IMR-90 (cell line): ENCODE data around the gene MYL2. TPM values are rescaled to one million over a fixed set of nuclear protein-coding genes. Genes with fewer than 3 reads are reported as not detected.

ENCODE experiments used
- ATAC-seq: fragments of 200-7000 bp; cut with Tn5 transposase; 2 replicates; pipeline ENCODE4 v1.9.1; 2020; ENCODE audit warnings: low read depth, mild to moderate bottlenecking, moderate library complexity
- BruUV-seq: library from RNA; stranded (reverse); fragments of 400-500 nt; replicated peaks from 2 replicates; lab custom pipeline; 2021; lab: Mats Ljungman, UMichigan
- CTCF ChIA-PET: fragments of 300-600 bp; formaldehyde crosslinking; extraction: SDS; loops from one replicate; lab custom pipeline; 2021; ENCODE audit warnings: antibody characterized with exemption; lab: Yijun Ruan, JAX
- POLR2A ChIA-PET: fragments of 300-600 bp; sonication (Branson Sonifier 250); formaldehyde crosslinking; loops from one replicate; lab custom pipeline; 2022; ENCODE audit warnings: antibody characterized with exemption; ENCODE audit not compliant: unreplicated experiment; lab: Charles Lee
- DNase-seq: peaks from one replicate; pipeline ENCODE4 v3.0.0; 2013
- H2AFZ ChIP-seq: replicated peaks from 2 replicates; pipeline ENCODE3; 2013; ENCODE audit warnings: low read length, mild to moderate bottlenecking; ENCODE audit not compliant: poor library complexity
- H2AK5ac ChIP-seq: 2 replicates; pipeline ENCODE4 v1.6.1; 2013; ENCODE audit warnings: low read depth, low read length, inconsistent platforms
- H2AK9ac ChIP-seq: replicated peaks from 2 replicates; pipeline ENCODE3; 2013; ENCODE audit warnings: mild to moderate bottlenecking, low read depth, low read length, moderate library complexity; ENCODE audit not compliant: poor library complexity
- H2BK120ac ChIP-seq: 2 replicates; pipeline ENCODE4 v1.6.1; 2013; ENCODE audit warnings: low read depth, low read length, inconsistent platforms
- H2BK15ac ChIP-seq: 3 replicates; pipeline ENCODE4 v1.6.1; 2013; ENCODE audit warnings: low read depth, low read length, inconsistent platforms
- H2BK20ac ChIP-seq: 2 replicates; pipeline ENCODE4 v1.6.1; 2013; ENCODE audit warnings: low read depth, mild to moderate bottlenecking, inconsistent platforms, low read length, moderate library complexity
- H2BK5ac ChIP-seq: 2 replicates; pipeline ENCODE4 v1.6.1; 2013; ENCODE audit warnings: mild to moderate bottlenecking, low read depth, low read length, inconsistent platforms; ENCODE audit not compliant: poor library complexity, severe bottlenecking
- H3K14ac ChIP-seq: replicated peaks from 2 replicates; pipeline ENCODE4 v1.6.1; 2013; ENCODE audit warnings: low read depth, low read length, inconsistent platforms
- H3K18ac ChIP-seq: 2 replicates; pipeline ENCODE4 v1.6.1; 2013; ENCODE audit warnings: low read depth, low read length, control low read depth
- H3K23ac ChIP-seq: 2 replicates; pipeline ENCODE4 v1.6.1; 2013; ENCODE audit warnings: low read depth, low read length, inconsistent platforms
- H3K27ac ChIP-seq: 2 replicates; pipeline ENCODE4 v1.5.1; 2013; ENCODE audit warnings: mild to moderate bottlenecking, control low read depth, low read length; ENCODE audit not compliant: insufficient read depth
- H3K27me3 ChIP-seq: 2 replicates; pipeline ENCODE4 v1.6.1; 2013; ENCODE audit warnings: low read length; ENCODE audit not compliant: control insufficient read depth, insufficient read depth
- H3K36me3 ChIP-seq: 2 replicates; pipeline ENCODE4 v1.6.1; 2013; ENCODE audit warnings: low read length, mixed read lengths; ENCODE audit not compliant: control insufficient read depth, insufficient read depth
- H3K4ac ChIP-seq: 2 replicates; pipeline ENCODE4 v1.6.1; 2013; ENCODE audit warnings: low read depth, low read length, inconsistent platforms
- H3K4me1 ChIP-seq: 2 replicates; pipeline ENCODE4 v1.6.1; 2013; ENCODE audit warnings: low read length, mixed read lengths; ENCODE audit not compliant: control insufficient read depth, insufficient read depth
- H3K4me2 ChIP-seq: 2 replicates; pipeline ENCODE4 v1.6.1; 2013; ENCODE audit warnings: low read depth, mild to moderate bottlenecking, control low read depth, low read length, moderate library complexity
- H3K4me3 ChIP-seq: 2 replicates; pipeline ENCODE4 v1.5.1; 2013; ENCODE audit warnings: low read depth, mild to moderate bottlenecking, control low read depth, low read length, moderate library complexity; ENCODE audit not compliant: insufficient read depth
- H3K56ac ChIP-seq: 2 replicates; pipeline ENCODE4 v1.6.1; 2013; ENCODE audit warnings: low read length, inconsistent platforms; ENCODE audit not compliant: insufficient read depth; ENCODE audit errors: extremely low read depth
- H3K79me1 ChIP-seq, 2 experiments: 2 replicates each; pipeline ENCODE4 v1.6.1; 2013; ENCODE audit warnings: low read length in 2 of 2, inconsistent platforms in 1 of 2, low read depth in 1 of 2
- H3K9ac ChIP-seq: 2 replicates; pipeline ENCODE4 v1.6.1; 2013; ENCODE audit warnings: low read depth, low read length, control low read depth
- H3K9me1 ChIP-seq: 2 replicates; pipeline ENCODE4 v1.6.1; 2013; ENCODE audit warnings: low read length, inconsistent platforms; ENCODE audit not compliant: insufficient read depth
- H3K9me3 ChIP-seq: 2 replicates; pipeline ENCODE4 v1.6.1; 2013; ENCODE audit warnings: low read length; ENCODE audit not compliant: control insufficient read depth, insufficient read depth
- H4K20me1 ChIP-seq: 2 replicates; pipeline ENCODE4 v1.6.1; 2013; ENCODE audit warnings: low read length, inconsistent platforms; ENCODE audit not compliant: insufficient read depth
- H4K5ac ChIP-seq: 2 replicates; pipeline ENCODE4 v1.6.1; 2013; ENCODE audit warnings: mild to moderate bottlenecking, low read depth, low read length, control low read depth
- H4K8ac ChIP-seq, 2 experiments: 2 replicates each; pipeline ENCODE4 v1.6.1; 2013; ENCODE audit warnings: low read depth in 2 of 2, low read length in 2 of 2, control low read depth in 1 of 2, inconsistent platforms in 1 of 2
- H4K91ac ChIP-seq: 2 replicates; pipeline ENCODE4 v1.6.1; 2013; ENCODE audit warnings: low read depth, low read length, inconsistent platforms; ENCODE audit not compliant: insufficient read depth
- BHLHE40 ChIP-seq: fragments of 150-350 bp; IDR thresholded peaks from 2 replicates; pipeline ENCODE4 v1.6.1; 2016; ENCODE audit warnings: mild to moderate bottlenecking, low read depth, low read length
- CEBPB ChIP-seq: IDR thresholded peaks from 2 replicates; pipeline ENCODE4 v1.6.1; 2012; ENCODE audit warnings: low read depth, low read length, improper control_type of control experiment
- CHD1 ChIP-seq: IDR thresholded peaks from 2 replicates; pipeline ENCODE4 v1.6.1; 2012; ENCODE audit warnings: low read depth, low read length, improper control_type of control experiment
- ELK1 ChIP-seq: fragments of 150-350 bp; IDR thresholded peaks from 2 replicates; pipeline ENCODE4 v1.6.1; 2016; ENCODE audit warnings: low read depth, mild to moderate bottlenecking, low read length, moderate library complexity, borderline replicate concordance
- MAFK ChIP-seq: IDR thresholded peaks from 2 replicates; pipeline ENCODE4 v1.6.1; 2012; ENCODE audit warnings: low read depth, low read length, improper control_type of control experiment
- POLR2A ChIP-seq: IDR thresholded peaks from 2 replicates; pipeline ENCODE4 v1.6.1; 2012; ENCODE audit warnings: mild to moderate bottlenecking, low read depth, low read length
- RCOR1 ChIP-seq: IDR thresholded peaks from 2 replicates; pipeline ENCODE4 v1.6.1; 2012; ENCODE audit warnings: mild to moderate bottlenecking, low read length, improper control_type of control experiment; ENCODE audit not compliant: insufficient replicate concordance
- SMC3 ChIP-seq: fragments of 150-350 bp; IDR thresholded peaks from 2 replicates; pipeline ENCODE4 v1.6.1; 2016; ENCODE audit warnings: low read depth, mild to moderate bottlenecking, antibody characterized with exemption, low read length, moderate library complexity
- WGBS, 2 experiments: methylation state at CpG; one replicate each; pipeline versions ENCODE4 v1.1.5 to v1.1.7; 2013; ENCODE audit warnings: missing lambda C conversion rate in 2 of 2; ENCODE audit not compliant: insufficient read length in 1 of 2; ENCODE audit errors: extremely low coverage in 2 of 2; 5-methylcytosine and 5-hydroxymethylcytosine counted together
- dilution Hi-C: fragments of 300-500 bp; cut with HindIII; formaldehyde crosslinking; loops from one replicate; pipeline ENCODE4 v1.14.3; 2018; ENCODE audit warnings: low sequenced_read_pairs; ENCODE audit not compliant: unreplicated experiment
- in situ Hi-C: fragments of 300-500 bp; cut with MboI; formaldehyde crosslinking; loops from 3 replicates; pipeline ENCODE4 v1.14.3; 2019; ENCODE audit warnings: low sequenced_read_pairs, inconsistent platforms, mixed read lengths
- intact Hi-C: fragments of 100-400 bp; cut with micrococcal nuclease; formaldehyde crosslinking; loops from 2 replicates; pipeline ENCODE4 v1.10.0; 2022
- polyA plus RNA-seq, 3 experiments: library from polyadenylated mRNA; depleted of rRNA; stranded (reverse); fragments of >200 nt; gene quantifications; 2 replicates each; pipeline ENCODE4 v1.2.3, GENCODE V29; 2012; ENCODE audit warnings: low replicate concordance in 1 of 3
- total RNA-seq: library from RNA; depleted of rRNA; stranded (reverse); fragments of >200 nt; gene quantifications from 2 replicates; pipeline ENCODE4 v1.2.3, GENCODE V29; 2012

Gene MYL2
- total and polyA plus RNA-seq, 2 of the 4 experiments (the other 2 are of a cell fraction), result not detected

DNA sequence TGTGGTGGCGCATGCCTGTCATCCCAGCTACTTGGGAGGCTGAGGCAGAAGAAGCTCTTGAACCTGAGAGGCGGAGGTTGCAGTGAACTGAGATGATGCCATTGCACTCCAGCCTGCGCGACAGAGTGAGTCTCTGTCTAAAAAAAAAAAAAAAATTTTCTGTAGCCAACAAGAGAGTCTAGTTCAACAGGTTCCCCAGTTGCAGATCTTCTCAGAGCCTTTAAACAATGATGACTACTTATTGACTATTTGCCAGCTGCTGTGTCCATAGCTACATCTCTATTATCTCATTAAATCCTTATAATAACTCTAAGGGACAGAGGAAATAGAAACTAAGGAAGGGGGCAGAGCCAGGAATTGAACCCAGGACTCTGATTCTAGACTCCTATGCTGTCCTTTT lies 15.2 kb upstream of the MYL2 start (continued):
- TF ChIP-seq BHLHE40 (no peak), SMC3 (no peak), ELK1 (no peak), POLR2A (no peak)

DNA sequence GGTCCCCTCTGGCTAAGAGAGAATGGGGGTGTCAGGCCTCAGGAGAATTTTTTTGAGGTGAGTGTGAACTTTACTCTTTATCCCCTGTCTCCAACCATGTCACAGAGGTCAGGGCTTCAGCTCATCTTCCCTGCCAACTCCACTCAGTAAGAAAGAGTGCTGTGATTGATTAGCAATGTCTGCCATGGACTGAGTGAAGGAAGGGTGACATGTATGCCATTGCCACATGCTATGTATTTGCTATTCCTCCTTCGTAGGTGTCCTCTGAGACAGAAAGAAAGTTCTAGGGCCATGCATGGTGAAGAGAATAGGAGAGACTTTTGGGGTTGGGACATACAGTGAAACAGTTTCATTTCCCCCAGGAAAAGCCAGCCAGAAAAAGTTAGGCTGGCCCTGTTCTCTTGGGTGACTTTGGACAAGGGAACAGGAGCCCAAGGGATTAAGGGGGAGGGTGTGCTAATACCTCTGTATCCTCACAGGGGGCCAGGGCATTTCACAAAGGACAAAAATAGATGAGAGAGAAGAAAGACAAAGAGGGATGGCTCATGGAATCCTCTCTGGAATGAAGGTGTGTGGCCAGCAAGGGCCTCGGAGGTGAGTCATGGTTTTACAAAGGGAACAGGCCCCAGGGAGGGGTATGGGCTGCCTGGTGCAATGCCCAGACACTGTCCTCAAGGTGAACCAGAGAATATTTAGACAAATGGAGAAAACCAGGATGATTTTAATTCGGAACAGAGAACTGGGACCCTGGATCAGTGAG lies 13.9 kb upstream of the MYL2 start:
- Histone ChIP-seq H2BK5ac (no peak overlapping the region), H2BK20ac (no peak overlapping the region), H4K5ac (no peak overlapping the region), H3K9me3 (no peaks in the 10 kb centered on the region), H2BK120ac (no peak overlapping the region), H4K91ac (no peak overlapping the region), H3K56ac (no peak overlapping the region), H3K27me3 (peaks cover 4% of the 10 kb centered on the region), H2BK15ac (no peak overlapping the region), H3K36me3 (no peaks in the 10 kb centered on the region), H4K20me1 (no peaks in the 10 kb centered on the region), H3K4me3 (no peak overlapping the region), H3K23ac (no peak overlapping the region), H3K4me2 (no peak overlapping the region), H2AFZ (no peak overlapping the region), H3K4me1 (no peaks in the 10 kb centered on the region), H3K9me1 (0 out of 2 replicates have a peak, but pooled peaks cover 2% of the 10 kb centered on the region), H2AK5ac (no peak overlapping the region), H3K9ac (no peak overlapping the region), H3K79me1 (no peaks in the 10 kb centered on the region), H3K4ac (no peak overlapping the region), H3K18ac (no peak overlapping the region), H4K8ac (no peak overlapping the region), H3K27ac (no peak overlapping the region), H3K14ac (no peak overlapping the region), H2AK9ac (no peak overlapping the region)
- WGBS, 2 experiments, result 80% methylated on average over 1 of the region's 3 CpGs; no CpG with 5 or more reads in 1 of the 2 experiments
- DNase-seq, result no peak
- intact Hi-C loops, result no loop called here
- ChIA-PET CTCF (no interaction called here), POLR2A (no interaction called here)
- ATAC-seq, result no peak
- in situ Hi-C loops, result loop anchor here (10.0 kb wide), 1 partner anchor 381 kb away; no protein-coding TSS in a partner anchor
- dilution Hi-C loops, result no loop called here
- no TSS peak for BruUV-seq
- TF ChIP-seq MAFK (no peak), CHD1 (no peak), CEBPB (no peak), RCOR1 (no peak)
